NCI-H526 (cell line): ENCODE measurements around the gene GPR183.

Source experiments
- DNase-seq, 2 experiments: peaks; one replicate each; lab custom pipeline; 2025; lab: John Stamatoyannopoulos, UW

Gene GPR183

DNA sequence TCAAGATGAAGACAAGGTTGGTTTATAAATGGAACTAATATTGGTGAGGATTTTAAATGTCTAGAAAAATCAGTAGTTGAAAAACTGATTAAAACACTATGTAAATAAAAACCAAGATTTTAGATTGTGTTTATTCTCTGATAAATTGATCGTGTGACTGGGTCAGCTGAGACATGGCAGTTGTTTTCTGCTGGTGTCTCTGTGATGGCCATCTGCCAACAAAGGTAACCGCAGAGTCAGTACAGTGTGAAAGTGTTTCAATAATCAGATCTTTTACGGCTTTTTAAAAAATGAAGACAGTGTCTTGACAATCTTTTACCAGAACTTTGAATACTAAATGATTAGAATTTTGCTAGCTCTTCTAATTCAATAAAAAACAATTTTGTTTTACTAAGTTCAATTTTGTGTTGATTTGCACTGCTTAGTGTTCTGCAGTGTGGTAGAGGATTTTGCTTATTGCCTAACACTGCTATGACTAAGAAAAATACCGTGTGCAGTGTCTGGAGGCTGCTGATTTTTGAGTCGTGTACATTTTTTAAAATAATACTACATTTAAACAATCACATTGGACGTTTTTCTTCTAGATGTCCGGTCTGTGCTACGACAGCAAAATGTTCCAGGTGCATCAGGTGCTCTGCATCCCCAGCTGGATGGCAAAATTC lies 32.7 kb upstream of the GPR183 start:
- no peak for DNase-seq

DNA sequence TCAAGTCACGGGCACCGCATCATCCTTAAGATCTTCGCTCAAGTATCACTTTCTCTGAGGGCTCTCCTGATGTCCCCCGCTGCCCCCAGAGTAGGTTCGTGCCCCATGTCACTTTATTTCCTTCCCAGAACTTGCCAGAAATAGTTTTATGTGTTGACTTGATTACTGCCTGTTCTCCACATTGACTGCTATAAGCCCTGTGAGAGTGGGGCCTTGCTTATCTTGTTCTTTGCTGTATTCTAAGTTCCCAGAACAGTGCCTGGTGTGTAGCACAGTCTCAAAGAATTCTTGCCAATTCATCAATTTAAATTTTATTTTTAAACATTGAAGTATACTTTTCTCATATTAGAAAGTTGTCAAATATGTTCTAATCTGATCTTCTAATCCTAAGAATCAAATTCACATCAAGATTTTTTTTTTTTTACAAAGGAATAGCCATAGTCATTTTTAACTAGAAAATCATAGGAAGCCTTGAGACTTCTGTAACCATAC lies 32.1 kb upstream of the GPR183 start:
- DNase-seq, result no peak

DNA sequence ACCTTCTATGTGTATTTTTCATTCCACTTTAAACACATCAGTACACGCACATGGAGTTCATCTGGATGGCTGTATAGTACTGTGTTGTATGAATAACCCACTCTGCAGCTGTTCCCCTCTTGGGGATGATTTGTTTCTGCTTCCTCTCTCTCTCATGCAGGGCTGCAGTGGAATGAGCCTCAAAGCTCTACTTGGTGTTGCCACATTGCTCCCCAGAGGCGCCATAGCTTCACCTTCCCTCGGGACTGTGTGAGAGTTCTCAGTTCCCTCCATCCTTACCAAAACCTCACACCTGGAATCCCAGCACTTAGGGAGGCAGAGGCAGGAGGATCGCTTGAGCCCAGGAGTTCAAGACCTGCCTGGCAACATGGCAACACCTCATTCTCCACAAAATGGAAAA lies 28.4 kb upstream of the GPR183 start:
- DNase-seq, result no peak

DNA sequence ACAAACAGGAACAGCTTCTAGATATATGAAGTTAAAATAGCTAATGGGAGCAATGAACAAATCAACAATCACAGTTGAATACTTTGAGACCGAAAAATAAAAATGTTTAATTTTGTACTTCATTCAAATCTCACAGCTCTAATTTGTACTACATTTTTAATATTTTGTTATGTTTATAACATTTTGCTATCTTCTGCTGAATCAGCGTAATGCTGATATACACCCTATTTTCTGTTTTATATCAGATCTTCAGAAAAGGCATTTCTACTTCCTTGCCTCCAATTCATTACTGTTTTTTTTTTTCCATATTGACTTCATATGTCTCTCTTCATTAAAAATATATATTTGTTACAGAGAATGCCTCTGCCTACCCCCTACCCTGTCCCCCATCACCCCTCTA lies 27.9 kb upstream of the GPR183 start:
- no peak for DNase-seq

DNA sequence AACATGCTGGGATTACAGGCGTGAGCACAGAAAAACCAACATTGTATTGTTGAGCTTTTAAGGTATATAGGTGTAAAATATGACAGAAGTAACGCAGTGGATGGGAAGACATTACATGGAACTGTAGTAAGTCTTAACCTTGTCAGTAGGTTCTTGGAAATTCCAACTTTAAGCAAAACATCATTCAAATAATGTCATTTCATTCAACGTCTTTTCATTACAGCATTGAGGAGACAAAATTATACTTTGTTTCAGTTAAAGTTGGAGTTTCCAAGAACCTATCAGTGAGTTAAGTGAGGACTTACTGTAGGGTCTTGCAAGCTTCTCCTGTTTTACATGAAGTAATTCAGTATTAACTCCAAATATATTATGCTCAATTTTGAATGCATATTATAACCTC lies 27.0 kb upstream of the GPR183 start:
- no peak for DNase-seq

DNA sequence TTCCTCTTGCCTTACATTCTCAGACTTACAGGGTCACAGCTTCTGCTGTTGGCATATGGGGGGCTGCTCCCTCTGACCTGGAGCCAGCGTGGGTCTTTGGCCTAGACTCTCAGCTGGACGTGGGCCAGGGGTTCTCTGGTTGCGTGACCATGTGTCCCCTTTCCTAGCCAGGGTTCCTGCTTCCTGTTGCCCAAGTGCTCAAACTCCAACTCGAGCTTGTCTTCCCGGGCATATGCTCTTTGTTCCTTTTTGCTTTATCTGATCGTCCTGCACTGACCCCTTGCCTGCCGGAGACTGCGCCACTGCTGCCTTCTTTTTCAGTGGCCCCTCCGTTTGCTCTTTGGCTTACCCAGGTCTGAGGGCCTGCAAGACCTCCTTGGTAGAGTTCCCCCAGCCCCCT lies 25.3 kb upstream of the GPR183 start:
- no peak for DNase-seq

DNA sequence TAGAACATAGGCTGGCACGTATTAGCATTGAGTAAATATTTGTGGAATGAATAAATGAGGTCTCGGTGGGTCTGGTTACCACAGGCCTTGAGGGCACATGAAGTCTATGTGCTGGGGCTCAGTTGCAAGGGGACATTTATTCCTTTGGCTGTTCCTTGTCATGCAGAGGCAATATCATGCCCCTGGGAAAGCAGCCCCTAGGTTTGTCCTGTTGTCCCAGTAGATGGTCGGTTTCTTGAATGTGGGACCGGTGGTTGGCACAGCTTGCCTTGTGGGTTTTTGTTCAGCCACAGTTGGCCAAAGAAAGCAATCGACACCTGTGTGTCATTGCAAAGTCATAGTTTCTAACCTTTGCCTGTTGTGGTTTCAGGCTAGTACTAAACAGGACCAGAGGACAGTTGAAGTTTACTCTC lies 24.7 kb upstream of the GPR183 start:
- peak; percentile 14 to 40 for DNase-seq

DNA sequence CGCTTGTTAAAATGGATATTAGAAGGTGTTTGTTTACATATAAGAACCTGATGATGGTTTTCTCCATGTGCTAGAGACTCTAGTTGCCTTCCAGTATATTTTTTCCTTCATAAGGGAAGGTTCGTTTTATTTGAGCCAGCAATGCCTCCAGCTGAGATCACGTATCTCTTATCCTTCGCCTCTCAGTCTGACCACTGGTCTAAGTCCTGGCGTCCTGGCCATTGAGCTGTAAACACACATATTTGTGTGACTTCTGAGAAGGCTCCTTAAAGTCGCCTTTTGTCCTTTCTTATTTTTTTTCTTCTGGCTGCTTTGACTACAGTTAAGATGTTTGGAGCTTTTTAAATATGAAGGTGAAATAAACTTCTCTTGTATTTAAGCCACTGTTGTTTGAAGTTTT lies 23.7 kb upstream of the GPR183 start:
- no peak for DNase-seq

DNA sequence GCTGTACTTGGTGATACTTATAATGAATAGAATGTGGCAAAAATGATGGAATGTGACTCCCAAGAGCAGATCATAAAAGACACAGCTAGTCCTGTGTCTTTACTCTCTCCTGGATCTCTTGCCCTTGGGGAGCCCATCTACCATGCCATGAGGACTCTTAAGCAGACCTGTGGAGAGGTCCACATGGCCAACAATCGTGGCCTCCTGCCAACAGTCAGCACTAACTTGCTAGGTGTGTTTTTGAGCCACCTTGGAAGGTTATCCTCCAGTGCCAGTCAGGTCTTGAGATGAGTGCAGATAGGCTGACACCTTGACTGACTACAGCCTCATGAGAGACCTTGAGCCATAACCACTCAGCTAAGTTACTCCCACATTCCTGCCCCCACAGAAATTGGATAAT lies 22.3 kb upstream of the GPR183 start:
- no peak for DNase-seq

DNA sequence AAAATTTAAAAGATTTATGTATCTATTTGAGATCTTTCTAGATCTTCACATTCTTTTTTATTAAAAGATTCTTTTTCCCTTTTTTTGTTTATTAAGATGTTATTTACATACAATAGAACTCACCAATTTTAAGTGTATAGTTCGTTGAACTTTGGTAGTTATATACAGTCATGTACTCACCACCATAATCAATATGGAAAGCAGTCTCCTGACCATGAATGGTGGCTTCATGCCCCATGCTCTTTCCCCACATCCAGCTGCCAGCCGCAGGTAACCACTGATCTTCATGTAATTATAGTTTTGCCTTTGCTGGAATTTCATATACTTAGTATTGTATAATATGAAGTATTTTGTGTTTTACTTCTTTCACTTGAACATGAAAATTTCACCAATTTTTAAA lies 20.6 kb upstream of the GPR183 start:
- no peak for DNase-seq

DNA sequence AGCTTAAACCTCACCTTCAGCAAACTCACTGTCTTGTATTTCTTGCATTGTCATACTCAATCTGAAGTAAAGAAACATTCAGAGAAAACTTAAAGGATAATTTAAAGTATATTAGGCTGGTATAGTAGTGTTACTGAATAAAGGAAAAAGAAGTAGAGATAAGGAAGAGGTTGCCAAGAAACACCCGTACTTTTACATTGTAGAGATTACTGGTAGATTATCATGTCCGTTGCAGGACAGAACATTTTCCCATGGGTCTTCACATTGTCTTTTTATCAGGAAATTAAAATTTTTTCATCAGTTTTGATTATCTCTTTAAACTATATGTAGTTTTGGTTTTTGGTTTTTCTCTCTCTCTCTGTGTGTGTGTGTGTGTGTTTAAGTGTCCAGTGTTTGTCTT lies 19.9 kb upstream of the GPR183 start:
- DNase-seq, result no peak

DNA sequence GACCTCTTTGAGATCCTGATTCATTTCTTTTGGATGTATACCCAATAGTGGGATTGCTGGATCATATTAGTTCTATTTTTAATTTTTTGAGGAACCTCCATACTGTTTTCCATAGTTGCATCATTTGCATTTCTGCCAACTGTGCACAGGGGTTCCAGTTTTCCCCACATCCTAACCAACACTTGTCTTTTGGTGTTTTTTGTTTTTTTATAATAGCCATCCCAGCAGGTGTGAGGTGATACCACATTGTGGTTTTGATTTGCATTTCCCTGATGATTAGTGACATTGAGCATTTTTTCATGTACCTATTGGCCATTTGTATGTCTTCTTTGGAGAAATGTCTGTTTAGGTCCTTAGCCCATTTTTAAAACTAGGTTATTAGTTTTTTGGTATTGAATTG lies 18.8 kb upstream of the GPR183 start:
- peak in 1 of 2 experiments; percentile 32 for DNase-seq

DNA sequence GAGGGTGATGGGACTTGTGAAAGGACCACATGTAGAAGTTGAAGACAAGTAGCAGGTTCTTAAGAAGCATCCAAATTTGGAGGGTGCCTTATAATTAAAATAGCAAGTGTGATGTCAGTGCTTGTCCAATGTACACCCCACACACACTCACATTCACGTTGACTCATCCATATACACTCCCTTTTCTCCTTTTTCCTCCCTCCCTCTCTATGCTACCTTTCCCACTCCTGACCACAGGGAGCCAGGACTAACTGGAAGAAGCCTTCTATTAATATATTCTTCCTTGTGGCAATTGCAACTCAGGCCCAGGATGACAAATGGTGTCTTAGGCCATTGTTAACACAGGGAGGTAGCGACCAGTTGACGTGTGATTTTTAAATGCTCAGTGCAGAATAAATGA lies 16.3 kb upstream of the GPR183 start:
- no peak for DNase-seq

DNA sequence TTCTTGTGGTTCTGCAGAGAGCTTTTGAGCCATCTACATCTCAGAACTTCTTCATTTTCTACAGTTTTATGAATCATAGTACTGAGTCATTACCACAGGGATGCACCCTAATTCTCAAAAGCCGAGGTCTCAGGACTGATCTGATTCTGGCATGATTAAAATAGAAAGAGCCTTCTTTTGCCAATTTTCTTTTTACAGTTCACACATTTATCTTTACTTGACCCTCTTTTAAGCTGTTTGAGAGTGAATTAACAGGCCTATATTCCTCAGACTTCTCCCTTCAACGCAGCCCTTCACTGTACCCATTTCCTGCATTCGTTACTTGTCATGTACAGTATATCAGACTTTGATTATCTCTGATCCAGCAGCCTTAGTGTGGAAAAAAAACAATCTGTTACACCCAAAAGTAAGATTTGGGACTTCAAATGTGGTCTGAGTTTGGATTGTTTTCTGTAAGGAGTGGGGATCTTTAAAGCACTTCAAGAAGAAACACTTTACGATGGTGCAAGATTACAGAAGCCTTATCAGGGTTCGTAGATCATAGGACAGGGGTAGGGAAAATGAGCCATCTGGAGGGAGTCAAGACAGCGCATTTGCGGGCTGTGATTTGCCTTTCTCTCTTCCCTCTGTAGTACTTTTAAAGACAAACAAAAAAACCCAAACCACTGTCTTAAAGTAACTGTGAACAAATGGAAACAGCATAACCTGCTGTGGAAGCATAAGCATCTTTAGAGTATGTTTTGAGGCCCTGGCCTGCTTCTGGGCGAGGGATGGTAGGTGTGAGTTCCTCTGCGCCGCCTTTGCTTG lies 15.3 kb upstream of the GPR183 start:
- DNase-seq, result no peak

DNA sequence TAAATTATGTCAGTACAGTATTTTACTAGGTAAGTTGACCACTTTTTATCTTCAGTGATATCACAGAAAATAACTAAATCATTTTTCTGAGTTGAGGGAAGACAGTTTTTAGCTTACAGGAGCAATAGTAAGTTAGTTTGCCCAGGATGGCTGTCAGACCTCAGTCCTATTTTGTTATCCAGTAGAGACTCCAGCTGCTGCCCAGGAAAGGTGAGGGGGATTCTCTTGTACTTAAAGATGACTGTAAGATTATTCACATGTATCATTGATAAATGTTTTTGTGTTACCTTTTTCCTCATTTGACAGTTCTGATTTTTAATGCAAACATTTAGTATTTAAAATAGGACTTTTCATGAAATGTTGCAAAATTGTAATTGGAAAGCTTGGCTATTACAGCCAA lies 14.5 kb upstream of the GPR183 start:
- no peak for DNase-seq

DNA sequence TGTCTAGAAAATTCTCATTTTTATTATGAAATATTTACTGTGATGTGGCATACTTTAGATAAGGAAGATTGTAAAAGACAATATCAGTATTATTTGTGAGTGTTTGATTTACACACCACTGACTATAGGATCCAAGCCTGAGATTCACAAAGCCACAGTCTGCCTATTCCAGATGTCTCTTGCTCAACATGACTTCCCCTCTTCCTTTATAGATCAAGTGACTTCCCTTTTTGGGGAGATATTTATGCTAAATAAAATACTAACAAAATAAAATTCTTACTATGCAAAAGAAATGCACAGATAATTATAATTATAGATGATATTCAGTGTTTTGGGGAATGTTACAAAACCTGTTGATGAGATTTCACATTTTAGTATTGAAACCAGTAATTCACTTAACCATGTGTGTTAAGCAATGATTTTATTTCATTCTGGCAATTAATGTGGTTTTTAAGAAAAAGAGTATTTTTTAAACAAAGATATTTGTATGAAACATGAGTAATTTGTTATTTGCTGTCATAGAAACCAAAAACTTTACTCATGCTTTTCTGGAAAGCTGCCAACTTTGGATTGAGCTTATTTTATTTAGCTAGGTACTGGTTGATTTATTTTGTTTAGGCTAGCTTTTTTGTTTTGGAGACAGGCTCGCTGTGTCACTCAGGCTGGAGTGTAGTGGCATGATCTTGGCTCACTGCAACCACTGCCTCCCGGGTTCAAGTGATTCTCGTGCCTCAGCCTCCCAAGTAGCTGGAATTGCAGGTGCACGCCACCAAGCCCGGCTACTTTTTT lies 13.7 kb upstream of the GPR183 start:
- no peak for DNase-seq

DNA sequence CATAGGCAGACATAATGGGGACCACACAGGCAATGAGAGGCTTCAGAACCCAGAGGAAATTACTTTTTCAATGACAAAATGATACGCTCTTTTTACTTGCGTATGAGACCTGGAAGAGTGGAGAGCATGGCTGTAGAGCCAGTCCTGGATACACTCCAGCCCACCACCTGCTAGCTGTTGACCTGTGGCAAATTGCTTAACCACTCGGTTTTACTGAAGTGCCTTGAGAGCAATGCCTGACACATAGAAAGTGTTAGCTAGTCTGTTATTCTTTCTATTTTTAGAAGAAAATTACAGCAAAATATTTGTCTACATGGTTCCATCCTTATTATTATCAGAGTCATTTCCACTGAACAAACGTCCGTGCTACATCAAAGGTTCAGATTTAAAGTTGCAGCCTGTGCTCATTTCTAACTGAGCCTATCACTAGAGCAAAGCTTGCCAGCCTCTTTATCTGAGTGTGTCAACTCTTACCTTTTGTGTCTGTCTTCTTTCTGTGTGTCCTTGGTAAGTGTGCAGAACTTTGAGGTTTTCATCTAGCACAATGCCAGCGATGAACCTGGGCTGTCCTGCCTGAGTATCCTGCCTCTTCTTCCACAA lies 9.6 kb upstream of the GPR183 start:
- no peak for DNase-seq

DNA sequence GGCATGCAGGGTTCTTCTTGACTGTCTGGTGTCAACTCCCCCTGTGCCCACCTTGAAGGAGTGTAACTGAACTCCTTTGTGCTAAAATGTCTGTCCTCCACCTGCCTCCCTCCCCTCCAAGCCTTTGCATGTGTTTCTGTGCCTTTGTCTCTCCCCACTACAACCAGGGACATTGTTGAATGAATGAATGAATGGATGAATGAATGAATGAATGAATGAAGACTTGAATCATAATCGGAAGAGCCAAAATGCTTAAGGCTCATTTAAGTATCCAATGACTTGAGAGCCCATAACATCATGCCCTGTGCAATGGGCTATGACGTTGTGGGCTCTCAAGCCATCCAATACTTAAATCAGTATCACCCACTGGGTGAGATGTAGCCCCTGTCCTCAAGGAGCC lies 9.0 kb upstream of the GPR183 start:
- DNase-seq, result no peak

DNA sequence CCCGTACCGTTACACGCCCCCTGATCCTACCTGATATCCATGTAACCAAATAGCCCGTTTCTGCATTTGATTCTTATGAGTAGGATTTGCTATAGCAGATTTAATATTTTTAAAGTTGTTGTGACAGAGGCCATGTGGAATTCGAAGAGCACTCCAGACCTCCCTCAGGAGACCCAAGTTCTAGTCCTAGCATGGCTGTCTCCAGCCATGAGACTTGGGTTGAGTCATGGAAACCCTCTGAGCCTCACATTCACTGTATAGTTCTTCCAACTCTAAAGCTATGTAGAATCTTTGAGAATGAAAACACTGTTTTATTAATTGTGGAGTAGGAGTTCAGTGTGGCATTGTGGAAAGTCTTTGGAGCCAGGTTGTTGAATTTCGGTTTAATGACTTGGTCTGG lies 8.0 kb upstream of the GPR183 start:
- no peak for DNase-seq

DNA sequence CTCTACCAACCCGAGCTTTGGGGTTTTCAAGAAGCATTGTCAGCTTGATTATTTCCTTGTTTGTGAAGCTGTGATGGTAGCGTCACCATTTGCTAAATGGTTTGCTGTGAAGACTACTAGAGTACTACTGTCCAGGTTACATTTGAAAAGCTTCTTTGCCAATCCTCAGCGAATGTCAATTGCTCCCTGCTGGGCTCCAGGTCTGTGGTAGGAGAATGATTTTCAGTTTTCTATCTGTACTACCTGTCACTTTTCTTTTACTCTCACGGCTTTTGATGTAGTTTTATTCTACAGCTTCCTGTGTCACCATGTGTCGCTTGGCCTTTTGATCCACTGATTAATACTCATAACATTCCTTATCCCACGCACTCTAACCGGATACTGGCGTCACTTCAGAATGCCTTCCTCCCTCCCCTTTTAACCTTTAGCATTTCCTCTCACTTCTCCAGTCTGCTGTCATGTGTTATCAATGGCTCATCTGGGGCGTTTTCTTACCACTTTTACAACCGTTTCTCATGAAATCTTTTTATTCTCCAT lies 7.5 kb upstream of the GPR183 start:
- DNase-seq, result no peak

DNA sequence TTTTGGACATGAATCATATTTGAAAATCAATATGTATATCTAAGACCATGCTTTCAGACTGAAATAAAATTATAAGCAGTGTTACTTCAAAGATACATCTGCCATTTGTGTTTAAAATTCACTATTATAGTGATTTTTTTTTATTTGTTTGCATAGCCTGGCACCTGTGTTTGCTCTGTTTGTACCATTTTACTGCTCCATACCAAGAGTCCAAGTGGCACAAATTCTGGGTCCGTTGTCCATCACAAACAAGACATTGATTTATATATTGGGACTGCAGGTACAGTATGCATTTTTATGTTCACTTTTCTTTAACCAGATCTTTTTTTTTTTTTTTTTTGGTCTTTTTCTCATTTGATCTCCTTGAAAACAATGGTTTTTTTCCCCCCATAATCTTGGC lies 6.7 kb upstream of the GPR183 start:
- DNase-seq, result no peak

DNA sequence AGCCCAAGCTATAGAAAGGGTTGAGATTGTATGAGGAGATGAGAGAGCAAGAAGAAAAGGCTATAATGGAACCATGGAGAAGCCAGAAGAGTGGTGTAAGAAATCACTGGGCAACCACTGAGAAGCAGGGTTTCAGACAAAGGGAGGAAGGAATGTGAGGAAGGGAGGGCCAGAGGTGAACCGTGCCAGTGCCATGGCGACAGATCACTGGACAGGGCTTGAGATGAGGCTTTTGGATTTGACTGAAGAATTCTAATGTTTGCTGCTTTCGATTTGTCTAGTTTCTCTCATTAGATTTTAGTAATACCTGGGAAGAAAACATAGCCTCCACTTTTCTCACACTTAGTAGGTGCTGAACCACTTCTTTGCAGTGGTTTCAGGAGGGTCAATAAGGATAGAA lies 6.3 kb upstream of the GPR183 start:
- DNase-seq, result no peak
